ENCODE measurements around the gene BTBD19. TPM values are rescaled to one million over a fixed set of nuclear protein-coding genes. Genes with fewer than 3 reads are reported as not detected.

BTBD19 gene
- total and polyA plus RNA-seq, 2 of the 8 experiments (the other 6 are each of a cell fraction or from before 2014, with no cell fraction given) = 1.1 TPM

DNA sequence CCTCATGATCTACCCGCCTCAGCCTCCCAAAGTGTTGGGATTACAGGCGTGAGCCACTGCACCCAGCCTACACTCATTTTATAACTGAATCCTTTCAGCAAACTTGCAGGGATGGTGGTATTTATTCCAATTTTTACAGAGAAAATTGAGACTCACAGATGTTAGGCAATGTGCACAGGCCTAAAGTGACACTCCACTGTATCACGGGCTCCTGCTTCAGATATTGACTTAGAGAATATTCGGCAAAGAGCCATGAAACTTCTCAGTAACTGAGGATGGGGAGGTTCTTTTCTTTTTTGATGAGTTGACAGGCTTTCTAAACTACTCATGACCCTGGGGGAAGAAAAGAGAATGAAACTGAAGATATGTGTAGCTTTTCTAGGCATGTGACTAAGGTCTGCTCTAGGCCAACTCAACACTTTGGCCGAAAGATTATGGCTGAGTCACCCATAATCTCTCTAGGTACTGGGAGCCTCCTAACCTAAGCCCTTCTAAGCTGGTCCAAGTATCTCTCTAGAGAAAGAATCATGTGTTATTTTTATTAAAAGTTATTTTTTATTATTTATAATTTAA, 54.6 kb downstream of the BTBD19 start:
- Histone ChIP-seq H4K8ac (ENCODE audit: extremely low read depth, insufficient read depth, low read length) (no peak overlapping the region), H3K4me2 (ENCODE audit: insufficient read depth in 1 of 2, low read depth in 2 of 2, low read length in 2 of 2) (no peak overlapping the region), H4K20me1 (replicated peaks in 1 of 2; ENCODE audit: control insufficient read depth in 1 of 2, insufficient read depth in 2 of 2, low read length in 2 of 2) (no peaks in the 10 kb centered on the region), H3K79me2 (ENCODE audit: control insufficient read depth in 1 of 2, insufficient read depth in 2 of 2, low read length in 2 of 2) (no peaks in the 10 kb centered on the region), H3K9ac (replicated peaks in 1 of 4; ENCODE audit: extremely low read depth in 1 of 4, low read depth in 3 of 4, low read length in 3 of 4) (no peak overlapping the region), H3K9me3 (ENCODE audit: insufficient read depth in 2 of 2, low read depth in 1 of 2, low read length in 1 of 2) (no peaks in the 10 kb centered on the region), H2AFZ (ENCODE audit: low read length) (no peak overlapping the region), H3K4me3 (ENCODE audit: extremely low read depth in 1 of 4, insufficient read depth in 2 of 4, low read depth in 3 of 4, low read length in 4 of 4) (no peak overlapping the region), H4K91ac (replicated peaks; ENCODE audit: insufficient read length, low read length) (no peak overlapping the region), H3K4me1 (replicated peaks in 1 of 4; ENCODE audit: control insufficient read depth in 3 of 4, insufficient read depth in 4 of 4, low read length in 3 of 4) (no peaks in the 10 kb centered on the region), H3K4ac (replicated peaks; ENCODE audit: insufficient read length, low read depth, low read length) (no peak overlapping the region), H2BK120ac (replicated peaks; ENCODE audit: low read depth, low read length) (no peak overlapping the region), H3K27ac (ENCODE audit: low read depth, low read length) (no peak overlapping the region), H2AK5ac (ENCODE audit: low read depth, low read length) (no peak overlapping the region), H3K79me1 (ENCODE audit: low read depth, low read length) (no peaks in the 10 kb centered on the region), H2BK12ac (ENCODE audit: low read depth, low read length) (no peak overlapping the region), H2BK5ac (ENCODE audit: low read depth, low read length) (no peak overlapping the region), H3K56ac (replicated peaks; ENCODE audit: insufficient read length, low read depth, low read length) (no peak overlapping the region), H2BK20ac (ENCODE audit: low read length) (no peak overlapping the region), H2BK15ac (ENCODE audit: low read length) (no peak overlapping the region), H3K14ac (ENCODE audit: insufficient read length) (no peak overlapping the region), H3K36me3 (ENCODE audit: control insufficient read depth in 2 of 4, insufficient read depth in 4 of 4, low read length in 3 of 4) (no peaks in the 10 kb centered on the region), H3K18ac (ENCODE audit: extremely low read depth, low read length) (no peak overlapping the region), H4K5ac (ENCODE audit: insufficient read length, low read depth, low read length) (no peak overlapping the region), H3K23me2 (ENCODE audit: low read depth, low read length) (no peaks in the 10 kb centered on the region), H3K23ac (ENCODE audit: insufficient read length) (no peak overlapping the region), H3K27me3 (replicated peaks in 1 of 4; ENCODE audit: control insufficient read depth in 3 of 4, extremely low read depth in 1 of 4, insufficient read depth in 3 of 4, low read length in 3 of 4) (no peaks in the 10 kb centered on the region)
- ChIA-PET CTCF (ENCODE audit: partially characterized antibody) (no interaction called here), POLR2A (ENCODE audit: partially characterized antibody) (no interaction called here)
- DNase-seq (ENCODE audit: low read depth in 1 of 2, low spot score in 2 of 2) (no peak), FAIRE-seq (no peak)
- 96% methylated on average over 5 of the region's 5 CpGs; no CpG with 5 or more reads in 1 of the 2 experiments for WGBS, 2 experiments (ENCODE audit: extremely low coverage in 1 of 2, insufficient coverage in 1 of 2, insufficient read length in 1 of 2, insufficient replicate concordance in 2 of 2, low coverage in 1 of 2, low lambda C conversion rate in 2 of 2, missing lambda C conversion rate in 1 of 2)
- TF ChIP-seq, protein P1, sequence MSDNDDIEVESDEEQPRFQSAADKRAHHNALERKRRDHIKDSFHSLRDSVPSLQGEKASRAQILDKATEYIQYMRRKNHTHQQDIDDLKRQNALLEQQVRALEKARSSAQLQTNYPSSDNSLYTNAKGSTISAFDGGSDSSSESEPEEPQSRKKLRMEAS (IDR thresholded peaks at IDR 0.05) = no peak
- TF ChIP-seq SAP30 (IDR thresholded peaks at IDR 0.05; ENCODE audit: insufficient read depth, insufficient replicate concordance, low read length) (no peak), JUND (IDR thresholded peaks at IDR 0.05; ENCODE audit: low read length) (no peak), BRCA1 (IDR thresholded peaks at IDR 0.05; ENCODE audit: low read depth, low read length) (no peak), HDAC6 (IDR thresholded peaks at IDR 0.05; ENCODE audit: low read depth, low read length) (no peak), GABPA (IDR thresholded peaks at IDR 0.05; ENCODE audit: borderline replicate concordance, insufficient read depth, low read length) (no peak), POU5F1 (IDR thresholded peaks at IDR 0.05; ENCODE audit: low read depth, low read length) (no peak), SRF (IDR thresholded peaks at IDR 0.05; ENCODE audit: low read depth, low read length) (no peak), NRF1 (IDR thresholded peaks at IDR 0.05; ENCODE audit: low read depth, low read length) (no peak), ASH2L (IDR thresholded peaks at IDR 0.05; ENCODE audit: low read length) (no peak), NANOG (IDR thresholded peaks at IDR 0.05; ENCODE audit: insufficient read depth, low read depth, low read length, poor library complexity, severe bottlenecking) (no peak), FOSL1 (IDR thresholded peaks at IDR 0.05; ENCODE audit: insufficient read depth, low read depth, low read length) (no peak)
- TF ChIP-seq, protein P2, sequence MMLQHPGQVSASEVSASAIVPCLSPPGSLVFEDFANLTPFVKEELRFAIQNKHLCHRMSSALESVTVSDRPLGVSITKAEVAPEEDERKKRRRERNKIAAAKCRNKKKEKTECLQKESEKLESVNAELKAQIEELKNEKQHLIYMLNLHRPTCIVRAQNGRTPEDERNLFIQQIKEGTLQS (IDR thresholded peaks at IDR 0.05; ENCODE audit: insufficient read depth, low read depth, low read length) = no peak

Data from H1 (cell line).